Panc1 (cell line): Measurements from ENCODE around the gene ZDHHC20. TPM values are rescaled to one million over a fixed set of nuclear protein-coding genes. Genes with fewer than 3 reads are reported as not detected.

Experiments used
- ATAC-seq: fragments of 200-7000 bp; cut with Tn5 transposase; 2 replicates; pipeline ENCODE4 v1.9.1; 2020; ENCODE audit warnings: mild to moderate bottlenecking, moderate library complexity
- BruUV-seq: library from RNA; stranded (reverse); fragments of 400-500 nt; replicated peaks from 2 replicates; lab custom pipeline; 2021; lab: Mats Ljungman, UMichigan
- CTCF ChIA-PET: fragments of 300-600 bp; sonication (Branson Sonifier 250); formaldehyde crosslinking; loops from one replicate; lab custom pipeline; 2022; ENCODE audit warnings: antibody characterized with exemption; lab: Charles Lee
- POLR2A ChIA-PET: fragments of 300-600 bp; sonication (Branson Sonifier 250); formaldehyde crosslinking; loops from one replicate; lab custom pipeline; 2022; ENCODE audit warnings: antibody characterized with exemption; lab: Charles Lee
- DNase-seq: peaks from one replicate; pipeline ENCODE4 v3.0.0-alpha.2; 2010; ENCODE audit warnings: low read depth, low spot score
- H3K27ac ChIP-seq: 2 replicates; pipeline ENCODE4 v1.5.1; 2011; ENCODE audit warnings: mild to moderate bottlenecking, low read length, inconsistent platforms
- H3K27me3 ChIP-seq: fragments of 200-500 bp; sonication (Bioruptor generic); 2 replicates; pipeline ENCODE4 v1.6.0; 2014; ENCODE audit warnings: low read length, inconsistent platforms; ENCODE audit not compliant: control insufficient read depth, insufficient read depth
- H3K36me3 ChIP-seq: fragments of 200-500 bp; sonication (Bioruptor generic); 2 replicates; pipeline ENCODE4 v1.5.1; 2014; ENCODE audit warnings: inconsistent platforms, mild to moderate bottlenecking, low read length, moderate library complexity; ENCODE audit not compliant: control insufficient read depth, insufficient read depth
- H3K4me1 ChIP-seq: 2 replicates; pipeline ENCODE4 v1.5.1; 2011; ENCODE audit warnings: inconsistent platforms, mild to moderate bottlenecking, low read length, moderate library complexity; ENCODE audit not compliant: control insufficient read depth, insufficient read depth
- H3K4me3 ChIP-seq, 2 experiments: 2 replicates each; pipeline ENCODE4 v1.5.1; 2011 to 2012; ENCODE audit warnings: low read depth in 2 of 2, low read length in 2 of 2, mild to moderate bottlenecking in 2 of 2, inconsistent platforms in 1 of 2, moderate library complexity in 1 of 2
- H3K9me3 ChIP-seq: fragments of 200-500 bp; sonication (Bioruptor generic); 2 replicates; pipeline ENCODE4 v1.5.1; 2014; ENCODE audit warnings: low read depth, mild to moderate bottlenecking, inconsistent platforms, low read length, moderate library complexity; ENCODE audit not compliant: control insufficient read depth, insufficient read depth
- CTCF ChIP-seq: fragments of 450-650 bp; IDR thresholded peaks from 2 replicates; pipeline ENCODE4 v1.5.1; 2017; ENCODE audit warnings: mild to moderate bottlenecking
- POLR2AphosphoS5 ChIP-seq: IDR thresholded peaks from 2 replicates; pipeline ENCODE4 v1.6.1; 2012; ENCODE audit warnings: mild to moderate bottlenecking, low read depth, low read length, moderate library complexity
- REST ChIP-seq, 2 experiments: IDR thresholded peaks; 2 replicates each; pipeline ENCODE4 v1.6.1; 2011 to 2012; ENCODE audit warnings: low read depth in 2 of 2, control low read depth in 1 of 2, low read length in 1 of 2, mild to moderate bottlenecking in 1 of 2, moderate library complexity in 1 of 2; ENCODE audit not compliant: insufficient read depth in 1 of 2
- SIN3A ChIP-seq: IDR thresholded peaks from 2 replicates; pipeline ENCODE4 v1.6.1; 2012; ENCODE audit warnings: low read depth, mild to moderate bottlenecking, low read length, moderate library complexity, borderline replicate concordance; ENCODE audit not compliant: insufficient read depth
- TCF7L2 ChIP-seq: IDR thresholded peaks from 2 replicates; pipeline ENCODE4 v1.6.1; 2011; ENCODE audit warnings: mild to moderate bottlenecking, low read depth, low read length, inconsistent platforms
- in situ Hi-C: cut with HindIII; loops from 2 replicates; pipeline ENCODE4 v1.10.0; 2016; ENCODE audit warnings: low sequenced_read_pairs, low pct_unique_long_range_greater_than_20kb
- intact Hi-C: fragments of 100-400 bp; cut with micrococcal nuclease; formaldehyde crosslinking; loops from one replicate; pipeline ENCODE4 v1.10.0; 2022; ENCODE audit not compliant: unreplicated experiment
- total RNA-seq: library from RNA; stranded (reverse); gene quantifications from one replicate; pipeline ENCODE4 v1.2.1, GENCODE V29; 2021; ENCODE audit not compliant: unreplicated experiment

The ZDHHC20 gene
- total RNA-seq, 1 experiment from 2014 or later = 38.7 TPM

- CTCF ChIA-PET = interaction anchor here (1.5 kb wide), 1 partner anchor 16 kb away, joined by 3 read pairs; no protein-coding TSS in a partner anchor
- ATAC-seq (no peak), DNase-seq (no peak)
- in situ Hi-C loops (no loop called here), intact Hi-C loops (no loop called here)
- no TSS peak for BruUV-seq
- no peaks in the 10 kb centered on the region for H3K9me3 ChIP-seq
- no peaks in the 10 kb centered on the region; the same call in 1 of the 2 replicates for H3K4me1 ChIP-seq
- TF ChIP-seq SIN3A (no peak), TCF7L2 (no peak), POLR2AphosphoS5 (no peak), CTCF (no peak), REST (IDR thresholded peaks at IDR 0.05; ENCODE audit: insufficient read depth in 1 of 2, low read depth in 2 of 2, low read length in 1 of 2) (no peak)
- H3K4me3 ChIP-seq = no peak overlapping the region
- H3K27me3 ChIP-seq = no peaks in the 10 kb centered on the region
- no peaks in the 10 kb centered on the region; the same call in 1 of the 2 replicates for H3K36me3 ChIP-seq
- H3K27ac ChIP-seq = no peak overlapping the region
- POLR2A ChIA-PET = no interaction called here
Observed at GRCh38 chr13:21461131-21461530, 2.0 kb upstream of the ZDHHC20 start.

GRCh38 chr13:21458451-21458812 is 671 bp downstream of the ZDHHC20 start:
- ATAC-seq (no peak), DNase-seq (no peak)
- peak overlapping the region; percentile 62 for H3K27ac ChIP-seq
- no peaks in the 10 kb centered on the region; the same call in 1 of the 2 replicates for H3K36me3 ChIP-seq
- TF ChIP-seq CTCF (no peak), REST (IDR thresholded peaks at IDR 0.05; ENCODE audit: insufficient read depth in 1 of 2, low read depth in 2 of 2, low read length in 1 of 2) (no peak), POLR2AphosphoS5 (no peak), TCF7L2 (no peak), SIN3A (no peak)
- peak overlapping the region; percentile 90 for H3K4me3 ChIP-seq
- H3K9me3 ChIP-seq = no peaks in the 10 kb centered on the region; the same call in 1 of the 2 replicates
- intact Hi-C loops = no loop called here
- H3K4me1 ChIP-seq = no peaks in the 10 kb centered on the region; the same call in 1 of the 2 replicates
- in situ Hi-C loops = no loop called here
- ChIA-PET CTCF (no interaction called here), POLR2A (no interaction called here)
- BruUV-seq = no TSS peak
- no peaks in the 10 kb centered on the region for H3K27me3 ChIP-seq
